HG03196 (cell line): ENCODE measurements around the gene OR52B4.
"Not testable (repeated sequence)": the region's sequence is repeated elsewhere in the genome, so short reads cannot be mapped to it uniquely, and the experiment has no call there.

ENCODE experiments used
- ATAC-seq: cut with Tn5 transposase; IDR thresholded peaks from one replicate; pipeline ENCODE4 v1.9.1; 2021; ENCODE audit not compliant: unreplicated experiment

The OR52B4 gene

GRCh38 chr11:4368286-4368685, at the start of gene OR52B4:
OR52B4 (minus strand) TSS chr11:4368386; CDS start chr11:4368295, 91 bp downstream.
- ATAC-seq, result no peak

DNA sequence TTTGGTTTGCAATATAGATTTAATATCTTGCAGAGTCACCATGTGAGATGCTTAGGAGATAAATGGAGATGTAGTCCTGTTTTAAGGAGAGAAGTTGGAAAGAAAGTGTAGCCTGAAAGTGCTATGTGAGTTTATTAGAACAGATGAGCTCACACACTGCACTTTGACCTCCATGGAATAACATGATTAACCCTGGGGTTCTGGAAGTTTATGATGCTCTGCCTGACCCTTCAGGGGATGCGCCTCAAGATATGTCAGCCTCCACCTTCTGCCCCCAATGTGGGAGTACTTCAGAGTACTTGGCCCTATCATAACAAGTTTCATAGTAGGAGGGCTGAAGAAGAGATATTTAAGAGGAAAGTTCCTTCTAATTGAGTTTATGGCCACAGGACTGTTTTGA, 48.6 kb upstream of the OR52B4 start:
- ATAC-seq, result no peak

GRCh38 chr11:4416306-4416705, 48.1 kb upstream of the OR52B4 start:
- no peak for ATAC-seq

GRCh38 chr11:4406206-4406605, 38.0 kb upstream of the OR52B4 start:
- ATAC-seq, result not testable (repeated sequence)

GRCh38 chr11:4393858-4394223, 25.7 kb upstream of the OR52B4 start:
- no peak for ATAC-seq

DNA sequence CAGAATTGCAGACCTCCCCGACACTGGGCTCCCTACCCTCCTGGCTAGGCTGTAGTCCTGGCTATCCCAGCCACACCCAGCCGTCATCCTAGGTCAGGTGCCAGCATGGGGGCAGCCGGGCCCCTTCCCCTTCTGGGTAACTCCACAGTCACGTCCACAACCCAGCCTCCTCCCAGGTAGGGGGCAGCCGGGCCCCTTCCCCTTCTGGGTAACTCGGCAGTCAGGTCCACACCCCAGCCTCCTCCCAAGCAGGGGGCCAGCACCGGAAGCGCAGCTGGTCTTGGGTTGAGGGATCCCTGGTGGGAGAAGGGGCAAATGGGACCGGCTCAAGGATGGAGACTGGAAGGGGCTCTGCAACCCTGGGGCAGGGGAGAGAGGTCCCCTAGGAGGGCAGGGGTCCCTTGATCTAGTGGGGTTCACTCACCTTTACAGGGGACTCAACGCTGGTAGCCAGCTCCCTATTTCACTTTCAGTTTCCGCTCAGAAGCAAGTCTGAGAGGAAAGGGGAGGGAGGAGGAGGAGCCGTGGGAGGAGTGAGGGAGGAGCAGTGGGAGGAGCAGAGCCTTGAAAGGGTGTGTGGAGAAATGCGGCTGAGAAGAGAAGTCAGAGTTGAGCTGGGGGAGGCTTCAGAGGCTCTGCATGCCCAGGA, 25.1 kb upstream of the OR52B4 start, which contains the start of gene TRIM21:
TRIM21 (minus strand) TSS at position 494 of the 649 bp plus-strand sequence. CDS start 3,293 bp downstream, outside the sequence.
- peak; percentile 100 for ATAC-seq

DNA sequence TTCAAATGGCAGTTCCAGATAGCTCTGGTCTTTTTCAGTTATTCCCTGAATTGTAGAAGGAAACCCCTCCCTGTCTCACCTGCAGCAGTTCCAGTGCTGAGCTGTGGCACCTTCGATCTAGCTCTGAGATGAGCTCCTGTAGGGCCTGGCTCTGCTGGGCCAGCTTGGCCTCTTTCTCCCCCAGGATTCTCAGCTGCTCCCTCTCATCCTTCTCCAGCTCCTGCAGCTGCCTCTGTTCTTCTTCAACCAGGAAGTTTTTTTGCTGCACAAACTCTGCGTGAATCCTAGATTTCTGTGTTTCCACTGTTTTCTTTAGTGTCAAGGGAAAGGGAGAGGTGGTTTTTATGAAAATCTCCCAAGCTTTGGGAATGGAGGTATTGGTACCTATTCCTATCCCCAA, 20.0 kb upstream of the OR52B4 start:
- ATAC-seq, result no peak

DNA sequence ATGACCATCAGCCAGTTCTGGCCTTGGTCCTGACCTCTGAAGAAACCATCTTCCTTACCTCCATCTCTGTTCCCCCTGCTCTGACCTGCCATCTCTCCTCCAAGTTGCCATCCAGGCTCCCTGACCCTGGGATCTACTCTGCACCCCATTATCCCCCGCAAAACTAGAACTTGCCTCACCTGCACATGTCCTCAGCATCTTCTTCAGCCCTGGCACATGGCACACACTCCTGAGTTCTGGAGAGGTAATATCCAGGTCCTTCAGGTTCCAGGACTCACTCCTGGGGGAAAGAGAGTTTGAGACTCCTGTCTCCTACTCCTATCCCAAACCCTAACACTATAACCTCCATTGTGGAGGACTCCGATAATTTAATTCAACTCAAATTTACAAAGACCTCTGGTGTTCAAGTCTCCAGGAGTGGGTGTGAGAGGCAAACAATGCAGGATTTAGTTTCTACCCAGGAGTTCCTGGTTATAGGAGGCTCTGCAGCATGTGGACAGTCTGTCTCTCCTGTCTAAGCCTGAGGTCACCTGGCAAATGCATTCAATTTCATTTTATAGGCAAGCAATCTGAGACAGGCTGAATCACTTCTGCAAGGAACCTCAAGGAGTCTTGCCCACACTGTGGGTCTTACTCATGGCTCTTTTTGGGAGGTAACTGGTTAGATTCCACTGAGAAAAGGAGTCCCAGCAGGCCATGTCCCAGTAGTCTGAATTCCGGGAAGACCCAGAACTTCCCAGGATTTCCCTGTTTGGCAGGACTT, 18.0 kb upstream of the OR52B4 start:
- no peak for ATAC-seq

DNA sequence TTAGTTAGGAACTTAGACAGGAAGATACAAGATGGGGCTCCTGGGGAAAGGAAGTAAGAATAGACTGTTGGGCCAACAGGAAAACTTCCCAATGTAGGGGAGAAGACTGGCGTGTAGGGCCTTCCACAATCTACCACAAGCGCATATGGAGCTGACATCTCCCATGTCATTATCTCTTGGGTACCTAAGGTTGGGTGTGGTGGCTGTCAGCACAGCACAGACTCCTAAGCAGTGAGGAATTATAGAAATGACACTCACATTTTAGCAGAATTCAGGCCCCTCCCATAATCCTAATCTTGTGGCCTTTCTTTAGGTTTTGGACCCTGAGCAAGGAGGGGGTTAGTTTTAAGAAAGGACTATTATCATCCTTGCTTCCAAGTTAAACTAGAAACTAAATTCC, 13.7 kb upstream of the OR52B4 start:
- no peak for ATAC-seq

- no peak for ATAC-seq
These were observed 7.4 kb upstream of the OR52B4 start for GRCh38 chr11:4375431-4376140.

DNA sequence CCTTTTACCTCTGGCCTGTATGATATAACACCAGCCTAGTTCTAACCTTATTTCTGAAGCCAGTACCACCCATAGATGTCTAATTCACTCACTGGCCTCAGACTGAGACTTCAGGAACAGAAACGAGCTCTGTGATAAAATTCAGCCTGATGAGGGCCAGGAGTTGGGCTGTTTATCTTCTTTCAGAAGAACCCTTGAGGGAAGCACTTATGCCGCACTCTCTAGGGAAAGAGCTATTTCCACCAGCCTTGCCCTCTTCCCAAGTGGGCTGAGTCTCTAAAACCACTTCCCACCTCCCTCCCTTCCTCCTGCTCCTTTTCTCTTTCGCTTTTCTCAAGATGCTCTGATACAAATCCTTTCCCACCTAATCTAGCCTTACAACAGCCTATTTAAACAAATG, 2.0 kb upstream of the OR52B4 start:
- no peak for ATAC-seq

GRCh38 chr11:4348142-4348541, 20.0 kb downstream of the OR52B4 start:
- not testable (repeated sequence) for ATAC-seq

GRCh38 chr11:4345366-4345765, 22.8 kb downstream of the OR52B4 start:
- not testable (repeated sequence) for ATAC-seq

DNA sequence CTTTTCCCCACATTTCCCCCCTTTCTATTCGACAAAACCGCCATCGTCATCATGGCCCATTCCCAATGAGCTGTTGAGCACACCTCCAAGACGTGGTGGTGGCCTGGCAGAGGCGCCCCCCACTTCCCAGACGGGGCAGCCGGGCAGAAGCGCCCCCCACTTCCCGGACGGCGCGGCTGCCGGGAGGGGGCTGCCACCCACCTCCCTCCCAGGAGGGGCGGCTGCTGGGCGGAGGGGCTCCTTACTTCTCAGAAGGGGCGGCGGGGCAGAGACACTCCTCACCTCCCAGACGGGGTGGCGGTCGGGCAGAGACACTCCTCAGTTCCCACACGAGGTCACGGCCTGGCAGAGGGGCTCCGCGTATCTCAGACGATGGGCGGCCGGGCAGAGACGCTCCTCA, 33.8 kb downstream of the OR52B4 start:
- not testable (repeated sequence) for ATAC-seq
